Measurements from ENCODE around the gene FBXO21.

Gene FBXO21

DNA sequence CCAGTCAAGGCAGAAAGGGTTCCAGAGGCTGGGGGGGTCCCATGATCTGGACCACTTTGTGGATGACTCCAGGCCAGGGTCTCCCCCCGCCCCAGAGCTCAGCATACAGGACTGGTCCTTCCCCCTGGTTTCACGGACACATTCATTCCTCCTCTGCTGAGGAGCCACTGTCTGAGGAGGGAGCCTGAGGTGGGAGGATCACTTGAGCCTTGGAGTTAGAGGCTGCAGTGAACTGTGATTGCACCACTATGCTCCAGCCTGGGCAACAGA, 97.8 kb downstream of the FBXO21 start:
- H3K36me3 ChIP-seq (ENCODE audit: low read length) = no peaks in the 10 kb centered on the region
- H3K9me2 ChIP-seq (replicated peaks; ENCODE audit: insufficient read depth, low read length) = no peaks in the 10 kb centered on the region
- TF ChIP-seq, protein P1, sequence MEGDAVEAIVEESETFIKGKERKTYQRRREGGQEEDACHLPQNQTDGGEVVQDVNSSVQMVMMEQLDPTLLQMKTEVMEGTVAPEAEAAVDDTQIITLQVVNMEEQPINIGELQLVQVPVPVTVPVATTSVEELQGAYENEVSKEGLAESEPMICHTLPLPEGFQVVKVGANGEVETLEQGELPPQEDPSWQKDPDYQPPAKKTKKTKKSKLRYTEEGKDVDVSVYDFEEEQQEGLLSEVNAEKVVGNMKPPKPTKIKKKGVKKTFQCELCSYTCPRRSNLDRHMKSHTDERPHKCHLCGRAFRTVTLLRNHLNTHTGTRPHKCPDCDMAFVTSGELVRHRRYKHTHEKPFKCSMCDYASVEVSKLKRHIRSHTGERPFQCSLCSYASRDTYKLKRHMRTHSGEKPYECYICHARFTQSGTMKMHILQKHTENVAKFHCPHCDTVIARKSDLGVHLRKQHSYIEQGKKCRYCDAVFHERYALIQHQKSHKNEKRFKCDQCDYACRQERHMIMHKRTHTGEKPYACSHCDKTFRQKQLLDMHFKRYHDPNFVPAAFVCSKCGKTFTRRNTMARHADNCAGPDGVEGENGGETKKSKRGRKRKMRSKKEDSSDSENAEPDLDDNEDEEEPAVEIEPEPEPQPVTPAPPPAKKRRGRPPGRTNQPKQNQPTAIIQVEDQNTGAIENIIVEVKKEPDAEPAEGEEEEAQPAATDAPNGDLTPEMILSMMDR (IDR thresholded peaks at IDR 0.05; ENCODE audit: insufficient read depth, low read length, poor library complexity, severe bottlenecking) = no peak
- no peak for TF ChIP-seq EZH2phosphoT487 (conservative IDR thresholded peaks at IDR 0.05; ENCODE audit: low read length)
- no peaks in the 10 kb centered on the region for H3K79me2 ChIP-seq (ENCODE audit: insufficient read depth, low read length)
- H3K4me2 ChIP-seq (ENCODE audit: low read depth, low read length, poor library complexity, severe bottlenecking) = no peak overlapping the region
- H3F3A ChIP-seq (ENCODE audit: insufficient read depth) = no peaks in the 10 kb centered on the region
- H3K4me3 ChIP-seq (ENCODE audit: insufficient read depth, low read length, poor library complexity, severe bottlenecking) = no peak overlapping the region
- H3K9ac ChIP-seq (ENCODE audit: low read length) = no peak overlapping the region
- H3K27me3 ChIP-seq (ENCODE audit: low read length) = no peaks in the 10 kb centered on the region
- H4K20me1 ChIP-seq (ENCODE audit: low read depth, low read length) = no peaks in the 10 kb centered on the region
- H3K27ac ChIP-seq (ENCODE audit: low read depth, low read length) = no peak overlapping the region
- no peak overlapping the region for H2AFZ ChIP-seq (ENCODE audit: low read depth, low read length, severe bottlenecking)
- peaks cover 7% of the 10 kb centered on the region; the same call in 1 of the 2 replicates for H3K9me3 ChIP-seq (ENCODE audit: insufficient read depth, low read length)
